22Rv1 (cell line): ENCODE results near the gene TIAL1.
"Not testable (repeated sequence)": the region's sequence is repeated elsewhere in the genome, so short reads cannot be mapped to it uniquely, and the experiment has no call there.

Experiments
- H3K27ac ChIP-seq: fragments of 450-650 bp; 2 replicates; pipeline ENCODE4 v1.5.1; 2017
- ZFX ChIP-seq: fragments of 450-650 bp; IDR thresholded peaks from 2 replicates; pipeline ENCODE4 v1.6.1; 2017; ENCODE audit warnings: antibody characterized with exemption, borderline replicate concordance
- TF ChIP-seq, protein P1 (sequence below): fragments of 450-650 bp; IDR thresholded peaks from 2 replicates; pipeline ENCODE4 v1.5.1; 2017; ENCODE audit warnings: mild to moderate bottlenecking

The TIAL1 gene

DNA sequence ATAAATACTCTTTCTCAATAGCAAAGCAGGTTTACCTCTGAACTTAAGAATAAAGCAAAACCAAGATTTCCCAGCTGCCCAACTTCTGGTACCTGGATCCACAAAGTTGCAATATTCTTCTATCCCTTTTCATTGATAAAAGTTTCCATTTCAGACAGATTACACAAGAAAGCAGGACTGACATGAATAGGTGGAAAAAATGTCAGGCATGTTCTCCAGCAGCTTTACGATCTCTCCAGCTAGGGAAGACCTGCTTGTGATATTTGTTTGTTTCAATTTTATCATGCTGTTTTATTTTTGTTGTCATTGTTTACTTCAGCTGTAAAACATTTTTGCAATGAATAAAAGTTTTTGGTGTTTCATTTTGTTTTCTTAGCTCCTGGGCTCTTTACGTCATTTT lies 63.3 kb downstream of the TIAL1 start:
- TF ChIP-seq ZFX = no peak
- H3K27ac ChIP-seq = no peak overlapping the region

DNA sequence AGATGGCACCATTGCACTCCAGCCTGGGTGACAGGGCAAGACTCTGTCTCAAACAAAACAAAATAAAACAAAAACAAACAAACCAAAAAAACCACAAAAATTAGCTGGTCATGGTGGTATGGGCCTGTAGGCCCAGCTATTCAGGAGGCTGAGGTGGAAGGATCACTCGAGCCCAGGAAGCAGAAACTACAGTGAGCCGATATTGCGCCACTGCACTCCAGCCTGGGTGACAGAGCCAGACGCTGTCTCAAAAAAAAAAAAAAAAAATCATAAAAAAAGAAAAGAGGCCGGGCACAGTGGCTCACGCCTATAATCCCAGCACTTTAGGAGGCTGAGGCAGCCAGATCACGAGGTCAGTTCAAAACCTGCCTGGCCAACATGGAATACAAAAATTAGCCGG lies 64.0 kb downstream of the TIAL1 start:
- not testable (repeated sequence) for H3K27ac ChIP-seq

DNA sequence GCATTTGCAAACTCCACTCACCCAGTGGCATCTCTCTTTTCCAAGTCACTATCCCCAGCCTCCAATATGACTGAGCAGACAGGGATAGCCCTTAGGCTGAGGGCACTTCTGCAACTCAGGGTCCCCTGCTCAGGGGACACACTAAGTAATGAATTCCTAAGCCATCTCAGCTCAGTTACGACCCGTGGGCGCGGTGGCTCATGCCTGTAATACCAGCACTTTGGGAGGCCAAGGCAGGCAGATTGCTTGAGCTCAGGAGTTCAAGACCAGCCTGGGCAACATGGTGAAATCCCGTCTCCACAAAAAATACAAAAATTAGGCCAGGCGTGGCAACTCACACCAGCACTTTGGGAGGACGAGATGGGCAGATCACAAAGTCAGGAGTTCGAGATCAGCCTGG lies 64.5 kb downstream of the TIAL1 start:
- H3K27ac ChIP-seq = not testable (repeated sequence)

DNA sequence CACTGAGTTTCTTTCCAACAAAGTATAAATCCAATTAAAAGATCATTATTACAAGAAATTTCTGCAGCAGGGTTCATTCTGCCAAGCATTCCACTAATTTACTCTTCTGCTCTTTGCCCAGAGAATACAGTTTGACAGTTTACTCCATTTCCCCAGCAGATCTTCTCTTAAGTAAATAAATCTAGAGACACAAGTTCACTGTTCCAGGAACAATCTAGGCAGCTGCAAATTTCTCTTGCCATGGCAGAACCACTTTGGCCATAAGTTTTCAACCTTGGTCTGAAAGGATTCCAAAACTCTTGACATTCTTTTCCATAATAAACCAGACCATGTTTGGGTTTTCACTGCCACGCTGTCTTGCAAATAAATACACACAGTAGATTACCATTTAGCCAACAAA lies 65.7 kb downstream of the TIAL1 start:
- no peak overlapping the region for H3K27ac ChIP-seq
- no peak for TF ChIP-seq ZFX

- not testable (repeated sequence) for H3K27ac ChIP-seq
Observed at GRCh38 chr10:119528663-119529237, 68.0 kb downstream of the TIAL1 start.

DNA sequence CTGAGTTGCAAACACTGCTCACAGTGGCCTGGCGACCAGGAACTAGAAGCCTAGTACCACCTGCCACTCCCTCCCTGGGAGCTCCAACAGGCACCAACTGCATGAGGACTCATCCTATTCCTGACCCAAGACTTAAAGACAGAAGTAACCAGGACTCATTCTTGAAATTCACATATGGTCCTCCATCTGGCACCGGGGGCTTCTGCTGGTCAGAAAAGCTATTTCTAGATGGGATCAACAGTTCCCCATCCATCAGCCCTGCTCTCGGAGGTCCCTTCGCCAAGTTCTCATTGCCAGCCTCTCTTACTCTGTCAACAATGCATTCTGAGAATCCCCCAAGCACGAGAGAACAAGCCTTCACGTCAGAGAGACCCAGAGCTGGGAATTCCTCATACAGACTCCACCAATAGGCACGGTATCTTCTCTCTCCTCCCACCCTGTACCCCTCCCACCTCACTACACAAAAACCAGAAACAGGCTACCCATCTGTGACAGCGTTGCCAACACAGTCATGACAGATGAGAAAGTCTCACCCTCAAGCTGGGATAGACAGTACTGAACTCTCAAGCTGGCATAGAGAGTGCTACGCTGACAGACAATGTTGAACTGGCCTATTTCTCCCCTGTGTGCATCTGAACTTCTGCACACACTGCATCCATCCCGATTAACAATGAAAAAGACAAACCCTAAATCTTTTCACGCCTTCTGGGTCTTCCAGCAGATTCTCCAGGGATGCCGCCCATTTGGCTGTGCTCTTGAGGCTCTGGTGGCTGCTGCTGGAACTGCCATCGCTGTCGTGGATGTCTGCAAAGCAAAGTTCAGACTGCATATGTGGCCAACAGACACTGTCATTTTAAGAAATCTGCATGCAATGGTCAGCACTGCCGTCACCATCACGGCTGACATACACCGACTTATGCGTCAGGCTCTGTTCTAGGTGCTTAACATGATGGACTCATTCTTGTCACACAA lies 69.9 kb downstream of the TIAL1 start:
- TF ChIP-seq, protein P1, sequence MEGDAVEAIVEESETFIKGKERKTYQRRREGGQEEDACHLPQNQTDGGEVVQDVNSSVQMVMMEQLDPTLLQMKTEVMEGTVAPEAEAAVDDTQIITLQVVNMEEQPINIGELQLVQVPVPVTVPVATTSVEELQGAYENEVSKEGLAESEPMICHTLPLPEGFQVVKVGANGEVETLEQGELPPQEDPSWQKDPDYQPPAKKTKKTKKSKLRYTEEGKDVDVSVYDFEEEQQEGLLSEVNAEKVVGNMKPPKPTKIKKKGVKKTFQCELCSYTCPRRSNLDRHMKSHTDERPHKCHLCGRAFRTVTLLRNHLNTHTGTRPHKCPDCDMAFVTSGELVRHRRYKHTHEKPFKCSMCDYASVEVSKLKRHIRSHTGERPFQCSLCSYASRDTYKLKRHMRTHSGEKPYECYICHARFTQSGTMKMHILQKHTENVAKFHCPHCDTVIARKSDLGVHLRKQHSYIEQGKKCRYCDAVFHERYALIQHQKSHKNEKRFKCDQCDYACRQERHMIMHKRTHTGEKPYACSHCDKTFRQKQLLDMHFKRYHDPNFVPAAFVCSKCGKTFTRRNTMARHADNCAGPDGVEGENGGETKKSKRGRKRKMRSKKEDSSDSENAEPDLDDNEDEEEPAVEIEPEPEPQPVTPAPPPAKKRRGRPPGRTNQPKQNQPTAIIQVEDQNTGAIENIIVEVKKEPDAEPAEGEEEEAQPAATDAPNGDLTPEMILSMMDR = peak; percentile 14
- TF ChIP-seq ZFX = no peak
- H3K27ac ChIP-seq = no peak overlapping the region

DNA sequence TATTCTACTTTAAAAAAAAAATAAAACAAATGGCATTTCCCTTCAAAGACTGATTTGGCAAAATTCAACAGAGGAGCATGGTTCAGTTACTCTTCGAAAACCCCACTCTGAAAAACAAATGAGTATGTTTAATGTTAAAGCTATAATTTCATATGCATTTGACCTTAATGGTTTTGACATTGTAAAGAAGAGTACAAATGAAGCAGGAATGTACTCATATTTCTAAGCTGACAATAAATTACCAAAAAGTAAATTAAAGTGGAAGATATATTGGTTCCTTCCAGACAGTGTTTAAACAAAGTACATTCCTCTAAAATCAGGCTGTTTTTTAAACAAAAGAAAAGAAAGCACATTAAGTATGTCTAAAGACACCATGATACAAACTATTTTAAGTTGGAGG lies 70.6 kb downstream of the TIAL1 start:
- H3K27ac ChIP-seq = no peak overlapping the region
- no peak for TF ChIP-seq ZFX
- TF ChIP-seq, protein P1 = no peak

GRCh38 chr10:119525116-119525515 lies 71.6 kb downstream of the TIAL1 start:
- no peak overlapping the region for H3K27ac ChIP-seq
- no peak for TF ChIP-seq ZFX
- TF ChIP-seq, protein P1 = no peak

GRCh38 chr10:119524720-119525070 lies 72.1 kb downstream of the TIAL1 start:
- TF ChIP-seq ZFX = no peak
- TF ChIP-seq, protein P1 = no peak
- no peak overlapping the region for H3K27ac ChIP-seq
